ENCODE results near the gene BOLA2. TPM values are rescaled to one million over a fixed set of nuclear protein-coding genes. Genes with fewer than 3 reads are reported as not detected.
"Not testable (repeated sequence)": the region's sequence is repeated elsewhere in the genome, so short reads cannot be mapped to it uniquely, and the experiment has no call there.

BOLA2 gene
- 10 to 100 TPM in 3 of 4 donors, 1 to 10 TPM in 1; 7.4 to 28.9 (median 21.9) TPM for total RNA-seq

- H3K27me3 ChIP-seq; intact Hi-C loops (cut with DNase I; ENCODE audit: low total_unique reads); in situ Hi-C loops (cut with MboI; ENCODE audit: low pct_ligation_motif_present in 1 of 4, low pct_unique_long_range_greater_than_20kb in 1 of 4, low sequenced_read_pairs in 3 of 4); H3K4me1 ChIP-seq; DNase-seq; H3K4me3 ChIP-seq; H3K9me3 ChIP-seq; H3K36me3 ChIP-seq; H3K27ac ChIP-seq: not testable (repeated sequence)
- no CpG with 5 or more reads among the region's 33 CpGs for WGBS, 2 donors (ENCODE audit: low coverage in 1 of 2)
Observed at GRCh38 chr16:29454269-29454668, at the start of gene BOLA2, which contains the start of gene SLX1B. TSS of gene BOLA2 (minus strand) at chr16:29454351. CDS start at chr16:29454253, 98 bp downstream. TSS of gene SLX1B (plus strand) at chr16:29454533.

GRCh38 chr16:29482276-29482675 lies 28.1 kb upstream of the BOLA2 start:
- H3K27ac ChIP-seq; H3K9me3 ChIP-seq; H3K4me3 ChIP-seq; in situ Hi-C loops (cut with MboI; ENCODE audit: low pct_ligation_motif_present in 1 of 4, low pct_unique_long_range_greater_than_20kb in 1 of 4, low sequenced_read_pairs in 3 of 4); H3K36me3 ChIP-seq; DNase-seq; intact Hi-C loops (cut with DNase I; ENCODE audit: low total_unique reads); H3K27me3 ChIP-seq; H3K4me1 ChIP-seq: not testable (repeated sequence)
- 87% methylated on average over 3 of the region's 12 CpGs; no CpG with 5 or more reads in 1 of the 2 donors for WGBS, 2 donors (ENCODE audit: low coverage in 1 of 2)

GRCh38 chr16:29472065-29472464 lies 17.9 kb upstream of the BOLA2 start:
- no CpG with 5 or more reads among the region's 4 CpGs for WGBS, 2 donors (ENCODE audit: low coverage in 1 of 2)
- H3K27ac ChIP-seq; DNase-seq; intact Hi-C loops (cut with DNase I; ENCODE audit: low total_unique reads); H3K4me3 ChIP-seq; H3K27me3 ChIP-seq; in situ Hi-C loops (cut with MboI; ENCODE audit: low pct_ligation_motif_present in 1 of 4, low pct_unique_long_range_greater_than_20kb in 1 of 4, low sequenced_read_pairs in 3 of 4); H3K9me3 ChIP-seq; H3K4me1 ChIP-seq; H3K36me3 ChIP-seq: not testable (repeated sequence)

- H3K27me3 ChIP-seq; H3K36me3 ChIP-seq; intact Hi-C loops (cut with DNase I; ENCODE audit: low total_unique reads); in situ Hi-C loops (cut with MboI; ENCODE audit: low pct_ligation_motif_present in 1 of 4, low pct_unique_long_range_greater_than_20kb in 1 of 4, low sequenced_read_pairs in 3 of 4); H3K4me1 ChIP-seq; H3K9me3 ChIP-seq: not testable (repeated sequence)
- Histone ChIP-seq H3K4me3 (peak overlapping the region in 1 of 4 donors; percentile 10), H3K27ac (peak overlapping the region; percentile 59 to 70 (median 64))
- DNase-seq = peak; percentile 78
- 14 to 17% methylated on average over 1 to 6 of the region's 6 CpGs for WGBS, 2 donors (ENCODE audit: low coverage in 1 of 2)
Observed at GRCh38 chr16:29469660-29470059, 15.5 kb upstream of the BOLA2 start.

DNA sequence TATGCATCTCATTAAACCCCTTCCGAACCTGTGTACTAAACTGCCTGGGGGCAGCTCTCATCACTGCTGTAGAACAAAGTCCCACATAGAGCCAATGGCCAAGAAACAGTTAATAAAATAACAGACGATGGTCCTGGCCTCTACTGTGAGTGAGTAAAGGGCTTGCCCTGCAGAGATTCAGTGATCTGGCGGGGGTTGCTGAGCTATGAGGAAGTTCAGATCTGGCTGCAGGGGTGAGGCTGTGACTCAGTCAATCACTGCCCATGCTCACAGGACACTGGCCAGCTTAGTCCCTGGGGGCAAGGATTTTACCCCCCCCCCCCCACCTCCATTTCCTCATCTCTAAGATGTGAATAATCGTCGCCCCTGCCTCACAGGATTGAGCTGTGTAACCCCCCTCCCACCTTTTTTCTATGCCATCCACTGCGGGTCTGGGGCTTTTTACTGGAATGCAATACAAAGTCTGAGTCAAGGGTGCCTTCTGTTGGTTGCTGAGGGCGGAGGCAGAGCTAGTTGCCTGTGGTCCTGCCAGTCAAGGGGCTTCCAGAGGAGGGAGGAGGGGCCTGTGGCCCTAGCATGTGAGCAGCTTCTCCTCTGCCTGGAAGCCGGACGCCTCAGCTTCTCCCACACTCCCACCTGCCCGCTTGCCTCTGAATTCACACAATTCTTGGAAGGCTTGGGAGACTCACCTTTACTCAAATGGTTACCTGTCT lies 13.7 kb upstream of the BOLA2 start:
- intact Hi-C loops (cut with DNase I; ENCODE audit: low total_unique reads); H3K36me3 ChIP-seq: not testable (repeated sequence)

DNA sequence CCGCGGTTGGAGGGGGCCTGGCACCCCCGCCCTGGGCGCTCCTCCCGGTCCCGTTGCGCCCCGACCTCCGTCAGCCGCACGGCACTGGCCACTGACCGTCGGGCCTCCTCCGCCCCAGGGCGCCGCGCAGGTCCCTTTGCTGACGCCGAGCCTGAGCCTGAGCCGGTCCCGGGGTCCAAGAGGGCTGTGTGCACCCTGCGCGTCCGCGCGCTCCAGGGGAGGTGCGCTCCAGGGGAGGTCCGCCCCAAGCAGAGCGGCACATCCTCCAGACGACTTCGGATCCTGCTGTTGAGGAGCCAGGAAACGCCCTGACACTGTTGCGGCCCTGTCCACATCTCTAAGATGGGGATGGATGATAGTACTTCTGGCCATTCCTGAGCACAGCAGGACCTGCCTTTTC lies 12.8 kb upstream of the BOLA2 start:
- H3K27ac ChIP-seq; H3K4me1 ChIP-seq; in situ Hi-C loops (cut with MboI; ENCODE audit: low pct_ligation_motif_present in 1 of 4, low pct_unique_long_range_greater_than_20kb in 1 of 4, low sequenced_read_pairs in 3 of 4); DNase-seq; H3K36me3 ChIP-seq; H3K27me3 ChIP-seq; H3K4me3 ChIP-seq; H3K9me3 ChIP-seq; intact Hi-C loops (cut with DNase I; ENCODE audit: low total_unique reads): not testable (repeated sequence)
- no CpG with 5 or more reads among the region's 33 CpGs for WGBS, 2 donors (ENCODE audit: low coverage in 1 of 2)

More for the DNA sequence above, 13.7 kb upstream of the BOLA2 start:
- H3K4me3 ChIP-seq; H3K27me3 ChIP-seq; DNase-seq; in situ Hi-C loops (cut with MboI; ENCODE audit: low pct_ligation_motif_present in 1 of 4, low pct_unique_long_range_greater_than_20kb in 1 of 4, low sequenced_read_pairs in 3 of 4); H3K4me1 ChIP-seq; H3K9me3 ChIP-seq; H3K27ac ChIP-seq: not testable (repeated sequence)
- no CpG with 5 or more reads among the region's 10 CpGs for WGBS, 2 donors (ENCODE audit: low coverage in 1 of 2)

DNA sequence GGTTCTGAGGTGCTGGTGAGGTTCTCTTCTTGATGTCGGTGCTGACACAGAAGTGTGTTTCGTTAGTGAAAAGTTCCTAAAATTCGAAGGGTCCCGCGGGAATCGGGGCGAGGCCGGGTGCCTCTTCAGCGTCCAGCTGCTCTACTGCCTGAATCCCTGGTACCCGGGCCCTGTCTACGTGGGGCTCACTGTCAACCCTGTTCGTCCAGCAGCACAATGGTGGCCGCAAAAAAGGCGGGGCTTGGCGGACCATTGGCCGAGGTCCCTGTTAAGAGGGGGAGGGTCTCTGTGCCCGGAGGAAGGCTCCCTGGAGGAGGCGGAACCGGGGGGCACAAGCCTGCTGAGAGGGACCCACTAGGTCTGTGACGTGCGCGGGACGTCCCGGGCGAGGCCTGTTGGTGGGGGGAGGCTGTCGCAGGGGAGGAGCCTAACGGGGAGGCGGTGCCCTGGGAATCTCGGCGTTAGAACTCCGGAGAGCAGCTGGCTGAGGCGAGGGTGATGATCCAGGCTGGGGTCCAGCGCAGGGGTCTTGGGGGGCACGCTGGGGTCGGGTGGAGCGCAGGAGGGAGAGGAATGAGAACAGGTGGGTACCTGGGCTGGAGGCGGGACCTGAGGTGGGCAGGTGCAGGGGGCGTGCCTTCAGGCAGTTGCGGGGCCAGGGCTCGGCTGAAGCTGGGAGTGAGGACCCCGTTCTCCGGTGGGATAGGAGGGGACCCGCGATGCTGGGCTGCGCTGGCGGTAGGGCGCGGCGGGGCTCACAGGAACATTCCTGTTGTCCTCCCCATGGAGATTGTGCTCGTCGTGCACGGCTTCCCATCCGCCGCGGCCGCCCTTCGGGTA lies 12.1 kb upstream of the BOLA2 start:
- H3K27me3 ChIP-seq; in situ Hi-C loops (cut with MboI; ENCODE audit: low pct_ligation_motif_present in 1 of 4, low pct_unique_long_range_greater_than_20kb in 1 of 4, low sequenced_read_pairs in 3 of 4); intact Hi-C loops (cut with DNase I; ENCODE audit: low total_unique reads); H3K4me1 ChIP-seq; H3K4me3 ChIP-seq; DNase-seq; H3K36me3 ChIP-seq; H3K27ac ChIP-seq; H3K9me3 ChIP-seq: not testable (repeated sequence)
- no CpG with 5 or more reads among the region's 57 CpGs for WGBS, 2 donors (ENCODE audit: low coverage in 1 of 2)

DNA sequence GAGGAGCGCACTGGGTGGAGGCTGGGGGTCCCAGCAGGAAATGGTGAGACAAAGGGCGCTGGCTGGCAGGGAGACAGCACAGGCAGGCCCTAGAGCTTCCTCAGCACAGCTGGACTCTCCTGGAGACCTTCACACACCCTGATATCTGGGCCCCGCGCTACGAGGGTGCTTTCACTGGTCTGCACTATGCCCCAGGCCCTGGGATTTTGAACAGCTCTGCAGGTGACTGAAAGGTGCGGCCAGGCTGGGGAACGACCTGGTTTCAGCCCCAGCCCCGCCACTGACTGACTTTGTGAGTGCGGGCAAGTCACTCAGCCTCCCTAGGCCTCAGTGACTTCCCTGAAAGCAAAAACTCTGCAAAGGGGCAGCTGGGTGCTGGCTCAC lies 6.5 kb upstream of the BOLA2 start:
- H3K27me3 ChIP-seq; H3K9me3 ChIP-seq; DNase-seq; H3K4me1 ChIP-seq; H3K36me3 ChIP-seq; H3K27ac ChIP-seq; H3K4me3 ChIP-seq; in situ Hi-C loops (cut with MboI; ENCODE audit: low pct_ligation_motif_present in 1 of 4, low pct_unique_long_range_greater_than_20kb in 1 of 4, low sequenced_read_pairs in 3 of 4); intact Hi-C loops (cut with DNase I; ENCODE audit: low total_unique reads): not testable (repeated sequence)
- WGBS, 2 donors (ENCODE audit: low coverage in 1 of 2) = no CpG with 5 or more reads among the region's 9 CpGs

GRCh38 chr16:29459706-29460646 lies 5.8 kb upstream of the BOLA2 start, which contains the start of gene SULT1A4:
TSS of gene SULT1A4 (plus strand) at chr16:29459913. CDS start at chr16:29461386, 1,473 bp downstream.
- no CpG with 5 or more reads among the region's 13 CpGs for WGBS, 2 donors (ENCODE audit: low coverage in 1 of 2)
- DNase-seq; H3K4me3 ChIP-seq; H3K27me3 ChIP-seq; H3K36me3 ChIP-seq; intact Hi-C loops (cut with DNase I; ENCODE audit: low total_unique reads); H3K4me1 ChIP-seq; H3K9me3 ChIP-seq; H3K27ac ChIP-seq; in situ Hi-C loops (cut with MboI; ENCODE audit: low pct_ligation_motif_present in 1 of 4, low pct_unique_long_range_greater_than_20kb in 1 of 4, low sequenced_read_pairs in 3 of 4): not testable (repeated sequence)

DNA sequence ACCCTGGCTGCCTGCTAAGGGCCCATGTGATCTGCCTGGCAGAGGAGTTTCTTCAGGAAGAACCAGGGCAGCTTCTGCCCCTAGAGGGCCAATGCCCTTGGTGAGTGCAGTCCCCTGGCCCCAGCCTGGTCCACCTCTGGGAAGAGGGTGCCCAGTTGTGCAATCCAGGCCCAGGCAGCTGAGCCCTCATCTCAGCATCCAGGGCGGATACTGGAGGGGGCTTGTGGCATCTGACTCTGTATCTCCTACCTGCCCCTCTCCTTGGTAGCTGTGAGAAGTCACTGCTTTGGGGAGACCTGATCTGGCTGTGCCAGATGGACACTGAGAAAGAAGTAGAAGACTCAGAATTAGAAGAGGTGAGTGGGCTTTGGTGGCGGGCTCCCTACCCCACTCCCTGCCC lies 3.5 kb upstream of the BOLA2 start:
- H3K4me3 ChIP-seq; H3K9me3 ChIP-seq; DNase-seq; in situ Hi-C loops (cut with MboI; ENCODE audit: low pct_ligation_motif_present in 1 of 4, low pct_unique_long_range_greater_than_20kb in 1 of 4, low sequenced_read_pairs in 3 of 4); H3K4me1 ChIP-seq; intact Hi-C loops (cut with DNase I; ENCODE audit: low total_unique reads); H3K36me3 ChIP-seq; H3K27me3 ChIP-seq; H3K27ac ChIP-seq: not testable (repeated sequence)
- WGBS, 2 donors (ENCODE audit: low coverage in 1 of 2) = no CpG with 5 or more reads among the region's 2 CpGs

All from transverse colon (tissue), 4 donors.